ENCODE results near the gene ARHGAP18. TPM values are rescaled to one million over a fixed set of nuclear protein-coding genes. Genes with fewer than 3 reads are reported as not detected.
"Not testable (repeated sequence)": the region's sequence is repeated elsewhere in the genome, so short reads cannot be mapped to it uniquely, and the experiment has no call there.

ARHGAP18 gene
- total RNA-seq, 1 donor from 2014 or later: 7.9 TPM

- Mint-ChIP-seq H3K4me3 (ENCODE audit: unreplicated experiment) (no peak overlapping the region), H3K27me3 (ENCODE audit: unreplicated experiment) (no peaks in the 10 kb centered on the region), H3K27ac (ENCODE audit: unreplicated experiment) (no peak overlapping the region), H3K4me1 (ENCODE audit: low read depth, unreplicated experiment) (no peaks in the 10 kb centered on the region), H3K9me3 (ENCODE audit: unreplicated experiment) (no peaks in the 10 kb centered on the region), H3K36me3 (ENCODE audit: unreplicated experiment) (no peaks in the 10 kb centered on the region)
- no peak for DNase-seq
- TF ChIP-seq CTCF (IDR thresholded peaks at IDR 0.05; ENCODE audit: partially characterized antibody, unreplicated experiment): no peak
Measured at GRCh38 chr6:129577691-129578090, 132.3 kb downstream of the ARHGAP18 start.

- Mint-ChIP-seq H3K36me3 (ENCODE audit: unreplicated experiment) (no peaks in the 10 kb centered on the region), H3K27me3 (ENCODE audit: unreplicated experiment) (no peaks in the 10 kb centered on the region), H3K4me3 (ENCODE audit: unreplicated experiment) (no peak overlapping the region), H3K4me1 (ENCODE audit: low read depth, unreplicated experiment) (no peaks in the 10 kb centered on the region), H3K27ac (ENCODE audit: unreplicated experiment) (no peak overlapping the region), H3K9me3 (ENCODE audit: unreplicated experiment) (peaks cover 2% of the 10 kb centered on the region)
- no peak for TF ChIP-seq CTCF (IDR thresholded peaks at IDR 0.05; ENCODE audit: partially characterized antibody, unreplicated experiment)
- DNase-seq: no peak
Measured at GRCh38 chr6:129576456-129576855, 133.5 kb downstream of the ARHGAP18 start.

- Mint-ChIP-seq H3K27me3 (ENCODE audit: unreplicated experiment) (no peaks in the 10 kb centered on the region), H3K4me1 (ENCODE audit: low read depth, unreplicated experiment) (no peaks in the 10 kb centered on the region), H3K27ac (ENCODE audit: unreplicated experiment) (no peak overlapping the region), H3K9me3 (ENCODE audit: unreplicated experiment) (peaks cover 4% of the 10 kb centered on the region), H3K4me3 (ENCODE audit: unreplicated experiment) (no peak overlapping the region), H3K36me3 (ENCODE audit: unreplicated experiment) (no peaks in the 10 kb centered on the region)
- TF ChIP-seq CTCF (IDR thresholded peaks at IDR 0.05; ENCODE audit: partially characterized antibody, unreplicated experiment): peak; percentile 65
- no peak for DNase-seq
Measured at GRCh38 chr6:129575378-129576118, 134.4 kb downstream of the ARHGAP18 start.

GRCh38 chr6:129574605-129575004 lies 135.4 kb downstream of the ARHGAP18 start:
- not testable (repeated sequence) for DNase-seq; H3K9me3 Mint-ChIP-seq (ENCODE audit: unreplicated experiment); H3K27me3 Mint-ChIP-seq (ENCODE audit: unreplicated experiment); H3K27ac Mint-ChIP-seq (ENCODE audit: unreplicated experiment); H3K36me3 Mint-ChIP-seq (ENCODE audit: unreplicated experiment); H3K4me3 Mint-ChIP-seq (ENCODE audit: unreplicated experiment); H3K4me1 Mint-ChIP-seq (ENCODE audit: low read depth, unreplicated experiment)

- not testable (repeated sequence) for H3K27ac Mint-ChIP-seq (ENCODE audit: unreplicated experiment)
Measured at GRCh38 chr6:129570929-129571328, 139.0 kb downstream of the ARHGAP18 start.

GRCh38 chr6:129568015-129568414 lies 142.0 kb downstream of the ARHGAP18 start:
- no peak for DNase-seq
- Mint-ChIP-seq H3K27ac (ENCODE audit: unreplicated experiment) (no peak overlapping the region), H3K4me3 (ENCODE audit: unreplicated experiment) (no peak overlapping the region), H3K27me3 (ENCODE audit: unreplicated experiment) (no peaks in the 10 kb centered on the region), H3K9me3 (ENCODE audit: unreplicated experiment) (peaks cover 7% of the 10 kb centered on the region), H3K36me3 (ENCODE audit: unreplicated experiment) (no peaks in the 10 kb centered on the region), H3K4me1 (ENCODE audit: low read depth, unreplicated experiment) (no peaks in the 10 kb centered on the region)
- TF ChIP-seq CTCF (IDR thresholded peaks at IDR 0.05; ENCODE audit: partially characterized antibody, unreplicated experiment): no peak

More at GRCh38 chr6:129570929-129571328, 139.0 kb downstream of the ARHGAP18 start:
- not testable (repeated sequence) for H3K27me3 Mint-ChIP-seq (ENCODE audit: unreplicated experiment); DNase-seq; H3K4me3 Mint-ChIP-seq (ENCODE audit: unreplicated experiment); H3K36me3 Mint-ChIP-seq (ENCODE audit: unreplicated experiment); H3K4me1 Mint-ChIP-seq (ENCODE audit: low read depth, unreplicated experiment); H3K9me3 Mint-ChIP-seq (ENCODE audit: unreplicated experiment)
